NCI-H524 treated with DMSO at 0.1 percent for 48 hours (cell line): Measurements from ENCODE around the gene KNOP1.

ENCODE experiments used
- DNase-seq: peaks from one replicate; lab custom pipeline; 2025; lab: John Stamatoyannopoulos, UW

Gene KNOP1

GRCh38 chr16:19717741-19718623 is at the start of gene KNOP1, which contains the start of gene IQCK:
TSS of gene KNOP1 (minus strand) at chr16:19718227. CDS start at chr16:19715035, 3,192 bp downstream.
TSS of gene IQCK (plus strand) at chr16:19718271. CDS start at chr16:19718307, 36 bp downstream.
- peak; percentile 27 for DNase-seq

DNA sequence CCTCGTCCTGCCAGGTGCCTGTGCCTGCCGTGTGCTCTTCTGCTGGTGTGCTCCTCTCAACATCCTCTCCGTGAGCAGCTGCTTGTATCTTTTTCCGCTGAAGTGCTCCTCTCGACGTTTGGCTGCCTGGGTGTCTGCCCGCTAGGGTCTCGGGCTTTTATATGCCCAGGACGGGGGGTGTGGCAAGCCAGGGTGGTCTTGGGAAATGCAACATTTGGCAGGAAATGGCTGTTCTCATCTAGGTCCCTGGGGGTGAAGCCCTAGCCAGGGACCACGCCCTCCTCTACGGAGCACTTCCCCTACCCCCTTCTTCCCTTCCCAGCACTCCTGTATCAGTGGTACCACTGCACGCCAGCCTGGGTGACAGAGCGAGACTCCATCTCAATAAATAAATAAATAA is 49.5 kb upstream of the KNOP1 start:
- DNase-seq, result no peak

DNA sequence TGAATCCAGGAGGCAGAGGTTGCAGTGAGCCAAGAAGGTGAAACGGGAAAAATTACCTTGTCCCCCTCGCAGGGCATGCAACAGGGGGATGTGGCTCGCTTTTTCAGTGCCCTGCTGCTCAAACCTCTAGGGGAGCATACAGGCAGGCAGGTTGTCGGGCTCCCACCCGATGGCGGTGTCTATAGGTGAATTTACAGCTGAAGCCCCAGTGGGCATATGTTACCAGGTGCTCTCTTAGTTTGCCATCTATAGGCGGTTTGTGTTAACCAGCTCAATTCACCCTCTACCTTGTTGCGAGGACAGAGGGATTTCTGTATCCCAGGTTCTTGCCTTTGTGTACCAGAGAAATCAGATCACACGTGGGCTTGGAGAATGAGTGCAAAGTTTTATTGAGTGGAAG is 49.0 kb upstream of the KNOP1 start:
- DNase-seq, result no peak

- no peak for DNase-seq
These were observed 48.5 kb upstream of the KNOP1 start for GRCh38 chr16:19766554-19766884.

DNA sequence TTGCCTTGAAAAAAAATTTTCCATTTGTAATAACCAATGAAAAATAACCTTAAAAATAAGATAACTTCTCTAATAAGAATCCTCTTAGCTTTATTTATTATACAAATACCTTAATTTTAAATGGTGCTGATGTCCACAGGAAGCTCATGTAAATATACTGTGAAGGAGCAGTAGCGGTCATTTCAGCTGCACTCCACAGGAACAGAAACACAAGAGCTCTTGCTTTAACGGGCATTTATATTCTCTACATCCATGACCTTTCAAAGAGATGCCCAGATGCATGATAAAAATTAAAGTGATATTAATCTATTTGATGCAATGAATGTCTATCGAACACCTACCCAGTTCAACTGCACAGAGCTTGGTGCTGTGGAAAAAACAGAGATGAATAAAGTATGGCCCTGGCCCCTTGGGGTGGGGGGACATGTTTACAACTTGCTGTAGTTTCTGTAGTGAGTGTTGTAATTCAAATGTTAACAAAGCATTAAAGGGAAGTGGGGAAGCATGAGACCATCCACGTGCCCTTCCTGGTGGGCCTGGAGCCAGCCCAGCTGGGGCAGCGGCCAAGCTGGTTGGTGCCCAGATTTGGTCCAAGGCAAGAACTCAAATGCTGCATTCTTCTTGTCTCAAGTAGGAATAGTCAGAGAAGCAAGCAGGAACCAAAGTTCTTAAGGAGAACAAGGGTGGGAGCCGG is 48.0 kb upstream of the KNOP1 start:
- DNase-seq, result no peak

- no peak for DNase-seq
These were observed 42.5 kb upstream of the KNOP1 start for GRCh38 chr16:19760356-19761060.

DNA sequence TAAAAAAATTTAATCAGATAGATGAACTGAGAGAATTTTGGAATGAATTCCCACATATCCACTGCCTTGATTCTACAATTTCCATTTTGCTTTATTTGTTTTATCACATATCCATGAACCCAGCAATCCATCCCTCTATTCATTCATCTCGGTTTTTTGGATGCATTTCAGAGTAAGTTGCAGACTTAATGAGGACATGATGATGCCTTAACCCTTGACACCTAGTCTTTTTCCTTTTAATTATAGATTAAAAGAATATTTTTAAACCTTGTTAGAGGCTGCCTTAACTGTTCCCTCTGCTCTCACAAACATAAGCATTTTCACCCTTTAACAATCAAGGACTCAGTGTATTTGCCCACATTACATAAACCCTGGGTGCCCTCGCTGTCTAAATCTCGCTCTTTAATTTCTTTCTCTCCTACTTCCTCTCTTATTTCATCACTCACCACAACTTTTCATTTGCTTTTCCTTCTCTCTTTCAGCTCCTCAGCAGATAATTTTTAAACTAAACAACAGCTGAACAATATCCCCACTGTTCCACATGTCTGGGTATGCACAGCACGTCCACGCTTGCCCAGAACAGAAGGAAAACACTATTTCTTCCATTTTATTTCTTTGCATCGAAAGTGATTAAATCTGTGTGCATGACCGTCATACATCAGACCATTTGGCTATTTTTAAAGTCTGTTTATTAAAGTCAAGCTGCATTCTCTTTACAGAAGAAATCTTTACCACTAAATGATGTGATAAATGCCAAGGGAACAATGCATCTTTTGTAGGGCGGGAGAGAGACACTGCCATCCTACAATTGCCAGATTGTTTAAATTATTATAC is 40.0 kb upstream of the KNOP1 start:
- no peak for DNase-seq

GRCh38 chr16:19757026-19757425 is 39.0 kb upstream of the KNOP1 start:
- DNase-seq, result no peak

- no peak for DNase-seq
These were observed 37.2 kb upstream of the KNOP1 start for GRCh38 chr16:19755268-19755667.

DNA sequence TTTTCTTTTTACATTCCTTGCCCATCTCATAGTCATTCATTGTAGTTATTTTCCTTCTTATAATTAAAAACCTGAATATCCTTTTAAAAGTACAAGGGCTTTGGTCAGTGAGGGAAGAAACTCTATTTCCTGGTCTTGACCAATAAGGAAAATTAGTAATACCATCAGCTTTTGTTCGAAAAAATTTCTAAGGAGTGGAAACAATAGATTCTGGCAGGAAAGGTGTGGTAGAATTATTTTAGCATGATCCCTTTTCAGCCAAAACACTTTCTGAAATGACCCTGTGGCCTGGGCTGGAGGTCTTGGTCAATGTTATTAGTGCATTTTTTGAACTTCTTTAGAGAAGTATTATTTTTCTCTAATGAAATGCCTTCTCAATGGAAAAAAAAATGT is 36.6 kb upstream of the KNOP1 start:
- DNase-seq, result no peak

- DNase-seq, result no peak
These were observed 36.0 kb upstream of the KNOP1 start for GRCh38 chr16:19753815-19754643.

GRCh38 chr16:19751478-19752385 is 33.7 kb upstream of the KNOP1 start:
- DNase-seq, result no peak

- no peak for DNase-seq
These were observed 31.6 kb upstream of the KNOP1 start for GRCh38 chr16:19749571-19750080.

DNA sequence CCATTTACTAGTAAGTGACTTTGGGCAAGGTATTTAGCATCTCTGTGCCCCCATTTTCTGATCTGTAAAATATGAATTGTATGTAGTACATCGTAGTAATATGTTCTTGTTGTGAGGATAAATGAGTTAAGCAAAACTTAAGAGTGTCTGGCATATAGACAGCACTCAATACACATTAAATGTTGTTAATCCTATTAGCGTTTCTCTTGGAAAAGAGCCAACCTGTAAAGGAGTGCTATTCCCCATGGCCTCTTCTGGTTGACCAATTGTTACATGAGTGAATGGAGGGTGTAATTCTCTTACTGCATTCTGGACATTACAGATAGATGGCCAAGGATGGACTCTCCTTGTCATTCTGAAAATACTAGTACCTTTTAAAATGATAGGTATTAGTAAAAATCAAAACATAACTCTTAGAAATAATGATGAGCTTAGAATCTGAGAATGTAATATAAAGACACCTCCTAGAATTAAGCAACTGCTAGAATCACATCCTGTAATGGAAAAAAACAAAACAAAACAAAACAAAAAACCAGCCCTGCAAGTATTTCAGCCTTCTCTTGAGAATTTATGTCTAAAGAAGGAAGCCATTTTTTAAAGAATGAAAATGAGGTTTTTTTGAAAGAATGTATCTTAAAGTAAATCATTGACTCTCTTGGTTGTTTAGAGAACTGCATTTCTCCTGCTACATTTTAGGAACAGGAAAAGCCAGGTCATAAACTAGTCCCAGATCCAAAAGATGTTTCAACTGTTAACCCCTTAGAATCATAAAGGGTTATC is 30.6 kb upstream of the KNOP1 start:
- DNase-seq, result peak; percentile 86

- no peak for DNase-seq
These were observed 28.5 kb upstream of the KNOP1 start for GRCh38 chr16:19746561-19746960.

- no peak for DNase-seq
These were observed 27.4 kb upstream of the KNOP1 start for GRCh38 chr16:19745286-19746010.

DNA sequence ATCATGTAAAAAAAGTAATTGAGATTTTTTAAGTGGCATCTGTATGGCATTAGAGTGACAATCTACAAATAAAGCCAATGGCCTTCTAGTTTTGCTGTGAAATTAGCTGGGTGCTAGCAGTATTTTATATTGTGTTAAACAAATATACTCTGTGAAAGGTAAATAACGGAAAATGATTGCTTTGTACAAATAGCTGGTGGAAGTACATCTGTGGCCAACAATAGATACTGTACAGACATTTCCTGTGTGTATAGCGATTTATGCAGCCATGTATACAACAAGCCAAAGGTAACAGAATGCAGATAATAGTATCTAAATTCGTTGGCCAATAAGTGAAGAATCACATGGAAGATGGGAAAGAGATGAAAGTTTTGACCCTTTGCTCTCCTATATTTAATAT is 26.6 kb upstream of the KNOP1 start:
- DNase-seq, result no peak

- no peak for DNase-seq
These were observed 25.8 kb upstream of the KNOP1 start for GRCh38 chr16:19743816-19744159.
